ENCODE data around the gene FBXO24. TPM values are rescaled to one million over a fixed set of nuclear protein-coding genes. Genes with fewer than 3 reads are reported as not detected.
"Not testable (repeated sequence)": the region's sequence is repeated elsewhere in the genome, so short reads cannot be mapped to it uniquely, and the experiment has no call there.

Gene FBXO24
- total RNA-seq, 1 donor from 2014 or later: 0.07 TPM

- no peak for DNase-seq (ENCODE audit: low read depth, low spot score)
Observed at GRCh38 chr7:100556541-100556940, 29.6 kb upstream of the FBXO24 start.

GRCh38 chr7:100559127-100559526 lies 27.0 kb upstream of the FBXO24 start:
- DNase-seq (ENCODE audit: low read depth, low spot score): no peak

GRCh38 chr7:100561491-100562194 lies 24.5 kb upstream of the FBXO24 start:
- no peak for DNase-seq (ENCODE audit: low read depth, low spot score)

GRCh38 chr7:100562195-100563099 lies 23.7 kb upstream of the FBXO24 start:
- DNase-seq (ENCODE audit: low read depth, low spot score): no peak

- DNase-seq (ENCODE audit: low read depth, low spot score): no peak
Observed at GRCh38 chr7:100563100-100563564, 23.0 kb upstream of the FBXO24 start.

- no peak for DNase-seq (ENCODE audit: low read depth, low spot score)
Observed at GRCh38 chr7:100563809-100564400, 22.2 kb upstream of the FBXO24 start.

- not testable (repeated sequence) for DNase-seq (ENCODE audit: low read depth, low spot score)
Observed at GRCh38 chr7:100564405-100564804, 21.7 kb upstream of the FBXO24 start.

GRCh38 chr7:100565133-100565571 lies 21.0 kb upstream of the FBXO24 start:
- no peak for DNase-seq (ENCODE audit: low read depth, low spot score)

- no peak for DNase-seq (ENCODE audit: low read depth, low spot score)
Observed at GRCh38 chr7:100566018-100566531, 20.1 kb upstream of the FBXO24 start.

- DNase-seq (ENCODE audit: low read depth, low spot score): no peak
Observed at GRCh38 chr7:100567031-100567730, 18.9 kb upstream of the FBXO24 start.

GRCh38 chr7:100567751-100568175 lies 18.4 kb upstream of the FBXO24 start:
- DNase-seq (ENCODE audit: low read depth, low spot score): no peak

- DNase-seq (ENCODE audit: low read depth, low spot score): no peak
Observed at GRCh38 chr7:100568176-100568895, 17.8 kb upstream of the FBXO24 start.

- DNase-seq (ENCODE audit: low read depth, low spot score): no peak
Observed at GRCh38 chr7:100568896-100569844, 17.0 kb upstream of the FBXO24 start.

GRCh38 chr7:100570954-100571828 lies 14.9 kb upstream of the FBXO24 start:
- no peak for DNase-seq (ENCODE audit: low read depth, low spot score)

GRCh38 chr7:100571829-100572116 lies 14.4 kb upstream of the FBXO24 start:
- DNase-seq (ENCODE audit: low read depth, low spot score): no peak

- DNase-seq (ENCODE audit: low read depth, low spot score): no peak
Observed at GRCh38 chr7:100572281-100572948, 13.7 kb upstream of the FBXO24 start.

- DNase-seq (ENCODE audit: low read depth, low spot score): no peak
Observed at GRCh38 chr7:100572949-100573675, 13.0 kb upstream of the FBXO24 start.

Measured in pulmonary artery endothelial cell (primary cell).